ENCODE results near the gene ACSF3.
"Not testable (repeated sequence)": the region's sequence is repeated elsewhere in the genome, so short reads cannot be mapped to it uniquely, and the experiment has no call there.

The ACSF3 gene

GRCh38 chr16:89174877-89175276, 81.2 kb downstream of the ACSF3 start:
- no peak for DNase-seq (ENCODE audit: low read depth in 2 of 2)

DNA sequence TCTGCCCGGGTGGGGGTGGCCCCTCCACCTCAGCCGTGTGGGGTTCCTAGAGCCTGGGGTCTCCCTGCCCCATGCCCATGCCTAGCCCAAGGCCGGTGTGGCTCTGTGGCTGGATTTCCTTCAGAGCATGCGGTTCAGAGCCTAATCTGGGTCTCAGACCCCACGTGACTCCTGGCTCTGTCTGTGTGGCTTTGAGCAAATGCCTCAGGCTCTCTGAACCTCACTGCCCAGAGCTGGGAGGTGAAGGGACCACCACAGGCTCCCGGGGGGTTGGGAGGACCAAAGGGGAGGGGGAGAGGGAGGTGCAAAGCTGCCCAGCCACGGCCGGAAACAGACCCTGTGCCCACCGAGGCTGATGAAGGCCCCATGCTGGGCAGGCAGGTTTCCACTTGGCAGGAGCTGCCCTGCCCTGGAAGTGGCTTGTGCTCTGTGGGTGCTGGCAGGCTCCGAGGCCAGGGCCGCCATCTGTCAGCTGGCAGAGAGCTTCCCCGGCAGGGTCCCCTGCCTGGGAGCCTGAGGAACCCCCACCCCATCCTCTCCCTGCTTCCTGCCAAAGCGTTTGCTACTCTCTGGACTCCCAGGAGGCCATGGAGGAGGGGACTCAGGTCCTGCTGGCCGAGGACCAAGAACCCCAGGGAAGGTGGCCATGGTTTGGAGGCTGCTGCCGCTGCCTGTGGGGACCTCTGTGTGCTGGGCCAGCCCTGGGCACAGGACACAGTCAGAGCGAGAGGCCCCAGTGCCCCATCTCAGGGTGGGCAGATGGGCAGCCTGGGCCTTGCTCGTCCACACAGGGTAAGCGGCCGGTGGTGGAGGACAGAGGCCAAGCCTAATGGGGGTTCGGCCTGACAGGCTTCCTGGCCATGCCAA, 81.9 kb downstream of the ACSF3 start:
- no peak for DNase-seq (ENCODE audit: low read depth in 2 of 2)

DNA sequence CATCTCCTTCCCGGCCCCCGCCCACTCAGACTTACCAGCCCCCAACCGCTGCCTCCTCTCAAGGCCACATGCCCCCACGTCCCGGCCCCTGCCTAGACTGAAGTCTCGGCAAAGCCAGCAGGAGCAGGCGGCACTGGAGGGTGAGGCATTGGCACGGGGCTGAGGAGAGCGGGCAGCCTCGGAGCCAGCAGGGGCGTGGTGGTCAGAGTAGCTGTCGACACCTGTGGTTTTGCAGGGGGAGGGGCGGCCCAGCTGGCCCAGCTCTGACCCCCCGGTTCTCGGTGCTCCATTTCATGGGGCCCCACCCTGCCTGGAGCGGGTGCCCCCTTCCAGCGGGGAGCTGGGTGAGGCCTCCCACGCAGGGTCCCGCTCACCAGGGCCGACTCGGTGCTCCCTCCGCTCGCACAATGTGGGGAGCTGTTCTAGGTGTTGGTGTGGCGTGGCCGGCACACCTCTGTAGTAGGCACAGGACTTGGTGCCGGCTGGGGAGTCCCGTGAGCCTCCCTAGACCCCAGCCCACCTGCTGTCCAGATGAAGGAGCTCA, 82.6 kb downstream of the ACSF3 start:
- no peak for DNase-seq (ENCODE audit: low read depth in 2 of 2)

GRCh38 chr16:89176717-89177116, 83.1 kb downstream of the ACSF3 start:
- DNase-seq (ENCODE audit: low read depth in 2 of 2) = no peak

GRCh38 chr16:89177501-89177900, 83.8 kb downstream of the ACSF3 start:
- no peak for DNase-seq (ENCODE audit: low read depth in 2 of 2)

- no peak for DNase-seq (ENCODE audit: low read depth in 2 of 2)
Measured at GRCh38 chr16:89178453-89179147, 84.9 kb downstream of the ACSF3 start.

GRCh38 chr16:89179148-89179484, 85.5 kb downstream of the ACSF3 start:
- no peak for DNase-seq (ENCODE audit: low read depth in 2 of 2)

- no peak for DNase-seq (ENCODE audit: low read depth in 2 of 2)
Measured at GRCh38 chr16:89179656-89180315, 86.1 kb downstream of the ACSF3 start.

- no peak for DNase-seq (ENCODE audit: low read depth in 2 of 2)
Measured at GRCh38 chr16:89183463-89183862, 89.8 kb downstream of the ACSF3 start.

GRCh38 chr16:89183975-89184676, 90.5 kb downstream of the ACSF3 start:
- no peak for DNase-seq (ENCODE audit: low read depth in 2 of 2)

DNA sequence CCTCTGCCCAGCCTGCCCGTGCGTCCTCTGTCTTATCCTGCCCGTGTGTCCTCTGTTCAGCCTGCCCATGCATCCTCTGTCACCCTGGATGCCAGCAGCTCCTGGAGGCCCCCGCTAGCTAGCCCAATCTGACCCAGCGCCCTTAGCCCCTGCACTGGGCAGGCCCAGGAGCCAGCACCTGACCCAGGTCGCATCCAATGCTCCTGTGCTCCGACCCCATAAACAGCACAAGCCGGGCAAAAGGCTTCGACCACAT, 91.0 kb downstream of the ACSF3 start:
- DNase-seq (ENCODE audit: low read depth in 2 of 2) = no peak

DNA sequence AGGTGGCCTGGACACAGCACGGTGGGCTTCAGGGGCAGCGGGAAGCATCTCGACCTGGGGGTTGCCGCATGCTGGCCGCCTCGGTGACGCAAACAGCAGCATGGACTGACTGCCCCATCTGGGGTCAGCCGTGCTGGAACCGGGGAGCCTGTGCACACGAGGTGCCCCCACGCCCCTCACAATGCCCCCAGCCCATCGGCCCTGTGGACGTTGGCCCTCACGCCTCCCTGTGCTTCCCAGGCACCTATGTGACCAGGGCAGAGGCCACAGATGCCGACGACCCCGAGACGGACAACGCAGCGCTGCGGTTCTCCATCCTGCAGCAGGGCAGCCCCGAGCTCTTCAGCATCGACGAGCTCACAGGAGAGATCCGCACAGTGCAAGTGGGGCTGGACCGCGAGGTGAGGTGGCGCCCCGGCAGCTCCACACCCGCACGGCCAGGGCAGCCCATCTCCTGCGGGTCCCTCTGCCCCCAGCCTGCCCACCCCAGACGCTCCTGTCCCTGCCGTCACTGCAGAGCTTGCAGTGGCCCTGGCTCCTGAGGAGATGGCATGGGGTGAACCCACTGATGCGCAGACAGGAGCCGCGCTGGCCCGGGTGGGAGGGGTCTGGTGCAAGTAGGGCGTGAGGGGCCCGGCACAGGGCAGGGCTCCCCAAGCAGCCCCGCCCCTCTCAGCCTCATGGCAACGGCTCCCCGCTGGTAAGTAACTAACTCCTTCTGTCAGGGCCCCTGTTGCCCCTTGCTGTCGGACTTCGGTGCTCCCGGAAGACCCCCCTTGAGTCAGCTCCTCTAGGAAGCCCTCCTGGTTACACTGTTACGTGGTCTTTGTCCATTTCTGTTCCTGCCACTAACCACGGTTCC, 91.5 kb downstream of the ACSF3 start:
- DNase-seq (ENCODE audit: low read depth in 2 of 2) = no peak

DNA sequence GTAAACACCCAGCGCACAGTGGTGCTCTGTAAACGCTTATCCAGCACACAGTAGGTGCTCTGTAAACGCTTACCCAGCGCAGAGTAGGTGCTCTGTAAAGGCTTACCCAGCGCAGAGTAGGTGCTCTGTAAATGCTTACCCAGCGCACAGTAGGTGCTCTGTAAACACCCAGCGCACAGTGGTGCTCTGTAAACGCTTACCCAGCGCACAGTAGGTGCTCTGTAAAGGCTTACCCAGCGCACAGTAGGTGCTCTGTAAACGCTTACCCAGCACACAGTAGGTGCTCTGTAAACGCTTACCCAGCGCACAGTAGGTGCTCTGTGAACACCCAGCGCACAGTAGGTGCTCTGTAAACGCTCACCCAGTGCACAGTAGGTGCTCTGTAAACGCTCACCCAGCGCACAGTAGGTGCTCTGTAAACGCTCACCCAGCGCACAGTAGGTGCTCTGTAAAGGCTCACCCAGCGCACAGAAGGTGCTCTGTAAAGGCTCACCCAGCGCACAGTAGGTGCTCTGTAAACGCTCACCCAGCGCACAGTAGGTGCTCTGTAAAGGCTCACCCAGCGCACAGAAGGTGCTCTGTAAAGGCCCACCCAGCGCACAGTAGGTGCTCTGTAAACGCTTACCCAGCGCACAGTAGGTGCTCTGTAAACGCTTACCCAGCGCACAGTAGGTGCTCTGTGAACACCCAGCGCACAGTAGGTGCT, 92.4 kb downstream of the ACSF3 start:
- not testable (repeated sequence) for DNase-seq (ENCODE audit: low read depth in 2 of 2)

GRCh38 chr16:89186593-89187031, 93.0 kb downstream of the ACSF3 start:
- DNase-seq (ENCODE audit: low read depth in 2 of 2) = not testable (repeated sequence)

GRCh38 chr16:89187032-89187769, 93.5 kb downstream of the ACSF3 start:
- DNase-seq (ENCODE audit: low read depth in 2 of 2) = no peak

DNA sequence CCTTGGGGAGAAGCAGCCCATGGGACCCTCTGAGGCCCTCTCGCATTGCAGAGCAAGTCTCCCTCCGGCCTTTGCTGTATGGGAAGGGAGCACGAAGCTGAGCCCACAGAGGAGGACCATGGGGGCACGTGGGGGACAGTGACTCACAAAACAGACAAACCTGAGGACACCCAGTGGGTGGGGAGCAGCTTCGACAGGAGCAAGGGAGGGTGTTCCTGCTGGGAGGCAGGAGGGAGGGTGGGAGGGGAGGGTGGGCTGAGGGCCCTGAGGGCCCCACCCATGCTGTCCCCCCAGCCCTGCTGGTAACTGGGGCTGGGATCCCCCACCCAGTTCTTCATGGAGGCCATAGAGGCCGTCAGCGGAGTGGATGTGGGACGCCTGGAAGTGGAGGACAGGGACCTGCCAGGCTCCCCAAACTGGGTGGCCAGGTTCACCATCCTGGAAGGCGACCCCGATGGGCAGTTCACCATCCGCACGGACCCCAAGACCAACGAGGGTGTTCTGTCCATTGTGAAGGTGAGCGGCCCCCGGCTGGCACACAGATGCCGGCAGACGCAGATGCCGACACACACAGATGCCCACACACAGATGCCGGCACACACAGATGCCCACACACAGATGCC, 94.2 kb downstream of the ACSF3 start:
- DNase-seq (ENCODE audit: low read depth in 2 of 2) = no peak

DNA sequence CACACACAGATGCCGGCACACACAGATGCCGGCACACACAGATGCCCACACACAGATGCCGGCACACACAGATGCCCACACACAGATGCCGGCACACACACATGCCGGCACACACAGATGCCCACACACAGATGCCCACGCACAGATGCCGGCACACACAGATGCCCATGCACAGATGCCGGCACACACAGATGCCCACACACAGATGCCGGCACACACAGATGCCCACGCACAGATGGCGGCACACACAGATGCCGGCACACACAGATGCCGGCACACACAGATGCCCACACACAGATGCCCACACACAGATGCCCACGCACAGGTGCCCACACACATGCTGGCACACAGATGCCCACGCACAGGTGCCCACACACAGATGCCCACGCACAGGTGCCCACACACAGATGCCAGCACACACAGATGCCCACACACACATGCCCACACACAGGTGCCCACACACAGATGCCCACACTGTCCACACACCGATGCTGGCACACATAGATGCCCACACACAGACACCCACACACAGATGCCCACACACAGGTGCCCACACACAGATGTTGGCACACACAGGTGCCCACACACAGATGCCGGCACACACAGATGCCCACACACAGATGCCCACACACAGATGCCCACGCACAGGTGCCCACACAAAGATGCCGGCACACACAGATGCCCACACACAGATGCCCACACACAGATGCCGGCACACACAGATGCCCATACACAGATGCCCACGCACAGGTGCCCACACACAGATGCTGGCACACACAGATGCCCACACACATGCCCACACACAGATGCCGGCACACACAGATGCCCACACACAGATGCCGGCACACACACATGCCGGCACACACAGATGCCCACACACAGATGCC, 95.1 kb downstream of the ACSF3 start:
- DNase-seq (ENCODE audit: low read depth in 2 of 2) = not testable (repeated sequence)

GRCh38 chr16:89189358-89190025, 95.8 kb downstream of the ACSF3 start:
- no peak for DNase-seq (ENCODE audit: low read depth in 2 of 2)
